Measurements from ENCODE around the gene TBX21.
"Not testable (repeated sequence)": the region's sequence is repeated elsewhere in the genome, so short reads cannot be mapped to it uniquely, and the experiment has no call there.

The TBX21 gene

DNA sequence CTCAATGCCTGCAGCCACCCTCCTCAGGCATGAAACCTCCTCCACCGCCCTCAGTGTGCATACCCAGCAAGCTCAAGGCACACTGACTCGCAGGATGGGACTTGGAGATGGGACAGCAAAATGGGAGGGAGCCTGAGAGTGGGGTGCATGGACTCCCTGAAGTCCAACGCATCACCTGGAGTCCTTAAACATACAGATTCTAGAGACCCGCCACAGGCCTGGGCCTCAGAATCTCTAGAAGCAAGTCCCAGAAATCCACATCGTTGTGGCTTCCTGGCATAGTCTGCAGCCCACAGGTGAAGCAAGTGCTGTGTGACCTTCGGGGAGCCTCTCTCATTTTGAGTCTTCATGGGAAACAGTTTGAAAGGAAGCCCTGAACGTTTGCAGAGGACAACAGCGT is 3.6 kb upstream of the TBX21 start:
- DNase-seq = no peak

DNA sequence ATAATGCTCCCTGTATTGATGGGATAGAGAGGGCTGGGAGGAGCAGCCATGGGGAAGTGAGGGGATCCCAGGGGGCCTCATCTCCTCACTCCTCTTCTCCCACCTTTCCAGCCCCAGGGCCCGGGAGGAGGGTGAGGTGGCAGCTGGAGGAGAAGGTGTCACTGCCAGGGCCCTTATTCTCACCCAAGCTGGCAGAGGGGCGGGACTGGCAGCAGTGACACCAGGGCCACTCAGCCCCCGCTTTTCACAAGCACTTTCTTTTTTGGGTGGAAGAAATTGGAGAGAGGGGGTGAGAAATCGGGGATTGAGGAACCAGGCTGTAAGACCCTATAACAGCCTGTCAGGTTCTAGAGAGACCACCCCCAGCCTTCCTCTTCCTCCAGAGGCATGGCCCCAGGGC is 2.4 kb upstream of the TBX21 start:
- no peak for DNase-seq

DNA sequence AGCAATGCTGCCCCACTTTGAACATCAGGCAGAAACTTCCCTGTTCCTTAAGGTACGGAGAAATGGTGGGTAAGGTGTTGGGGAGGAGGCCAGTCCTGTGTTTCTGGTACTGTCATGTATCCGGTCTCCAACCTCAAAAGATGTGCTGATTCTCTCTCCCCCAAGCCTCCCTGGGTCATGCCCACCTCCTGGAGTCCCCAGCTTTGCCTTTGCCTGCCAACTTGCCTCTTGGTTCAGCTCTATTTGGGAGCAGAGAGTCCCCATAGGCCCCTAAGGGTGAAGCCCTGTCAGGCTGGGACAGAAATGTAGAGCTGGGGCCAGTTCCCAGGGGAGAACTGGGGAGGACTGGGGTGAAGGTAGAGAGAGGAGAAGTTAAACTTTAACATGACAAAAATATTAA is 1.6 kb upstream of the TBX21 start:
- DNase-seq = no peak

DNA sequence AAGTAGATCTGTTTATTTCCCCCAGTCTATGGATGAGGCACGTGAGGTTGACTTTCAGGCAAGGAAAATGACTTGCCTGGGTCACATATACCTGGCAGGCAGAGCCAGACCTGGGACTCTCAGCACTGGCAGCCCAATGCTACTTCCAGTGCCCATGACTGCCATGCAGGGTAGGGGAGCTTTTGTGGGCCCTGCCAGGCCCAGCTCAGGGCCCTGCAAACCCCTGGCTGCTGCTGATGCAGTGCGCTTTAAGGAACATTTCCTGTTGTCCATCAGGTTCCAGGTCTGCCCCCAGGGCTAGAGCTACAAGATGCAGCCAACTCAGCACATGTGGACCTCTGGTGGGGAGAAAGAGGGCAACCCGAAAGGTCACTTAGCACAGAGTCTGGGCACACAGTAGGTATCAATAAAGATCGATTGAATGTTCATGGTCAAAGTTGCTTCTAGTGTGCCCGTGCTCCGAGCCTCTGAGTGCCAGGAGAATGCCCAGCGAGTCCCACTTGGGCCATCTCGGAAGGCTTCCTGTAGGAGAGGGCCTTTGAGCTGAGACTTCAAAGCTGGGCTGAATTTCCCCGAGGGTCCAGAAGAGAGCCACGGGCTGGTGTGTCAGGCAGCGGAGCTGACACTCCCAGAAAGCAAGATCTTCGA is 513 bp upstream of the TBX21 start:
- no peak for DNase-seq

DNA sequence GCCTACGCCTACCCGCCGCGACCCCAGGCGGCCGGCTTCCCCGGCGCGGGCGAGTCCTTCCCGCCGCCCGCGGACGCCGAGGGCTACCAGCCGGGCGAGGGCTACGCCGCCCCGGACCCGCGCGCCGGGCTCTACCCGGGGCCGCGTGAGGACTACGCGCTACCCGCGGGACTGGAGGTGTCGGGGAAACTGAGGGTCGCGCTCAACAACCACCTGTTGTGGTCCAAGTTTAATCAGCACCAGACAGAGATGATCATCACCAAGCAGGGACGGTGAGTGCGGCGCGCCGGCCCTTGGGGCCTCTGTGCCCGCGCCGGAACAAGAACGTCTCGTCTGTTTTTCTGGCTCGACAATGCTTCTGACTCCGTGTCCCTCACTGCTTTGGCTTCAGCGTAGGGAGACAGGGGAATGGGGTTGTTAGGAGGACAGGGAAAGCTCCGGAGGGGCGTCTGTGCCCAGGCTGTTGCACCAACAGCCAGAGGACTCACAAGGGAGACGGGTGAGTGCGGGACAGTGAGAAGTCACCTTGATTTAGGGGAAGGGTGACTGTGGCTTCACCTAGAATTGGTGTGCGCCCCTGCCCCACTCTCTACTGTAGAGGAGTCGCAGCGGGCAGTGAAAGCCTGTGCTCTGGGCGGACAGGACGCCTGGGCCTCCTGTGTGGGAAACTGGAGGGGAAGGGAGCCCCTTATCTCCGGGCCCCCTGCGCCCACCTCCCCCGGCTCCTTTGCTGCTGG is 806 bp downstream of the TBX21 start:
- DNase-seq = no peak

DNA sequence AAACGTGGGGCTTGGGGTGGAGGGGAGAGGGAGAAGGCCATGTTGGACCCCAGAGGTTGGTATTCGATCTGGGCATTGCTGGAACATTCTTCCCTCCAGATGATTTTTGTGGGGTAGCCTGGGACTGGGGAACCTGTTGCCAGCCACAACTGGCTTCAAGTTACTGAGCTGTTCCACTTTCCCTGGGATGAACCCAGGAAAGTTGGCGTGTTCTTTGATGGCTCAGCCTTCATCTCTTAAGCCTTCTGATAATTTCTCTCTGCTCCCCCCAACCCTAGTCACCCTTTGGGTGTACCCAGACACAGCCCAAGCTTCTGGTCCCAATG is 2.1 kb downstream of the TBX21 start:
- DNase-seq = no peak

DNA sequence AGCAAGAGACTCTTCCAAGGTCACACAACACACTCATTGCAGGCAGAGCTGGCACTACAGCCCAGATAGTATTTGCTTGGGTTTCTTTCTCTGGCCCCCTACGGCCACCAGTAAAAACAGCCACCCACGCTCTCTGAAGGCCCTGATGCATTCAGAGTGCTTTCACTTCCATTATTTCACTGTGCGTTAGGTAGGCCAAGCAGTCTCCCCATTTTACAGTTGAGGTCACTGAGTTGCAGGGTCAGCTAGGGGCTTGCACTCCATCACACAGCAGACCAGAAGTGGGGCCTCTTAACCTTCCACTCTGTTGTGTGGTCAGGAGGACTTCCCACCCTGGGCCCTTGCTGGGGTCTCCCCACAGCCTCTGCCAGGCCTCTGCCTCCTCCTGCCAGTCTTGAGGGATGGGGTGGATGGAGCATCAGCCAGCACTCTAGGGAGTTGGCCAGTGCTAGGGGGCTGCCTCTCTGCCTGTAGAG is 2.5 kb downstream of the TBX21 start:
- no peak for DNase-seq

DNA sequence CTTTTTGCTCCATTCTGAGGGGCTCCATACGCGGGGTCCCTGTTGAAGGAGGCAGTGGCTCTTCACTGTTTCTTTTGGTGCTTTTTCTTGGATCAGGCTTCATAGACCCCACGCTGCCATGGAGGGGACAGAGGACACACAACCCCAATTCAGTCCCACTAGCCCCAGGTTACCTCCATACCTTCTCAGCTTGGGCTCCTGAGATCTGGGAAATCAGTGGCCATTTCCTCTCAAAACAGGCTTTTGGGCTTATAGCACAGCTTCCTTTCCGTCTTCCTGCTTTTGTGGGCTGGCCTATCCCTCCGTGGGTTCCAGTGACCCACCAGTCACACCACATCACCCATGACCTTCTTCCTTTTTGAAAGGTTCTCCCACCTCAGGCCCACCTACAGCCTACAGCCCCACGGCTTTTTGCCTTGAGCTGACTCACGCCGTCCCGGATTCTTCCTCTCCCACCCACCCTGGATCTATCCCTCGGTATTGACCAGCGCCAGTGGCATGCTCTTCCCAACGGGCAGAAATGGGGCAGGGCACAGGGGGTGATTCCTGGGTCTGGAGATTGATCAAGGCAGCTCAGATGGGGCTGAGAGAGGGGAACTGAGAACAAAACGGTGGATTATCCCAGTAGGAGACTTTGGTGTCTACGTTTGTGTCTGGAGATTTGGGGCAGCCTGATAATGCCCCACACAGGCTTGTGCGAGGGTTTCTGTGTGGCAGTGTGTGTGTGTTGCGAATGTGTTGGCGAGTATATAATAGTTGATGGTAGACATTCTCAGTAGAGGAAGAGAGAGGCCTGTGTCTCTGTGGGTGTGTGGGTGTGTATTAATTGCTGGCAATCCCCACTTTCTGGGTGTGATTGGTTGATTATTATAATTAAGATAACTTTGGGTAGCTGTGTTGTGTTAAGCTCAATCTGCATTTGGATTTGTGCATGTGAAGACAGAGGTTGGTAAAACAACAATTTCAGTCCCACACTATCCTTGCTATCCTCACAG is 3.8 kb downstream of the TBX21 start:
- DNase-seq = no peak

DNA sequence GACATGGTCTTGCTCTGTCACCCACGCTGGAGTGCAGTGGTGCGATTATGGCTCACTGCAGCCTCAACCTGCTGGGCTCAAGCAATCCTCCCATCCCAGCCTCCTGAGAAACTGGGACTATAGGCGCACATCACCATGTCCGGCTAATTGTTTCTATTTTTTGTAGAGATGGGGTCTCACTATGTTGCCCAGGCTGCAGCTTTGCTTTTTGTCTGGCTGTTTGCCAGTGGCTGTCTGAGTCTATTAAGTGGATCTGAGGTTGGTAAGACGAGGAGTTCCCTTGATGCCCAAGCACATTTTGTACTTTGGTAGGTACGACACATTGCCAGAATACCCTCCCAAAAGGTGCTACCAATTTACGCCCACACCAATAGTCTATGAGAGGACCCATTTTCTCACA is 5.1 kb downstream of the TBX21 start:
- no peak for DNase-seq

DNA sequence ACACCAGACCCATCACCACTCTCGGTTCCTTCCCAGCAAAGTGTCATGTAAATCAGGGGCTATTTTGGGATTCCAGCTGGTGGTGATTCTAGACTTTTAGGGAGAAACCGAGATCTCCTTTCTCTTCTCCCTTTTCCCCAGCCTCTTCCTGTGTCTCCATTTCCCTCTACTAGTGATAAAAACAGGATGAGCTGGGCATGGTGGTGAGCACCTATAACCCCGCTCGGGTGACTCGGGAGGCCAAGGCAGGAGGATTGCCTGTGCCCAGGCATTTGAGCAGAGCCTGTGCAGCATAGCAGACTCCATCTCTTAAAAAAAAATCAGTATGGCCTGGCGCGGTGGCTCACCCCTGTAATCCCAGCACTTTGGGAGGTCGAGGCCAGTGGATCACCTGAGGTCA is 6.1 kb downstream of the TBX21 start:
- no peak for DNase-seq

DNA sequence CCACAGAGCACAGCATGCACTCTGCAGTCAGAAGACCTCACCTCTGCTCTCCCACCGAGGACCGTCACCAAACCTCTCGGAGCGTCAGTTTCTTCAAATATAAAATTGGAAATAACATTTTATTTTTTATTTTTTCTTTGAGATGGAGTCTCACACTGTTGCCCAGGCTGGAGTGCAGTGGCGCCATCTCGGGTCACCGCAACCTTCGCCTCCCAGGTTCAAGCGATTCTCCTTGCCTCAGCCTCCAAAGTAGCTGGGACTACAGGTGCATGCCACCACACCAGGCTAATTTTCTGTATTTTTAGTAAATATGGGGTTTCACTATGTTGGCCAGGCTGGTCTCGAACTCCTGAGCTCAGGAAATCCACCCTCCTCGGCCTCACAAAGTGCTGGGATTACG is 6.9 kb downstream of the TBX21 start:
- DNase-seq = not testable (repeated sequence)

DNA sequence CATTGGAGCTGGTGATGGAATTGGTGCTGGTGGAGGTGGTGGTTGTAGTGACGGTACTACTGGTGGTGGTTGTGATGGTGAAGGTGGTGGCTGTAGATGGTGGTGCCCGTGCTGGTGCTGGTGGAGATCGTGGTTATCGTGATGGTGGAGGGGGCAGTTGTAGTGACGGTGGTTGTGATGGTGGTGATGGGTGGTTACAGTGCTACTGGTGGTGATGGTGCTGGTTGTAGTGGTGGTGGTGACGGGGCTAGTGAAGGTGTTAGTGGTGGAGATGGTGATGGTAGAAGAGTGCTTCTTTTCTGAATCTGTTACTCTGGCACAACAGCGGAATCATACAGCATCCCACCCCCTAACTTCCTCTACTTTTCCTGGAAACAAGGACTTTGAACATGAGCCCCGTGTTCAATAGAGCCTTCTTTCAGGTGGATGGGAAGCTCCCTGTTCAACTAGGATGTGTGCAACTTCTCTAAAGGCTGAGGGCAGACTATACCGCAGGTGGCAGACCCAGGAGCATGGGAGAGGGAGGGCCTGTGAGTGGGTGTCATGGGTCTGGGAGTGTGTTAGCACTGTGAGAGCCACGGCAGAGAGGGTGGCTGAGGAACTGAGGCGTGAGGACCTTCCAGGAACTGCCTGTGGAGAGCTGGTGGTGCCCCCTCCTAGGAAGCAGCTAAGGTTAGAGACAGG is 8.2 kb downstream of the TBX21 start:
- no peak for DNase-seq

DNA sequence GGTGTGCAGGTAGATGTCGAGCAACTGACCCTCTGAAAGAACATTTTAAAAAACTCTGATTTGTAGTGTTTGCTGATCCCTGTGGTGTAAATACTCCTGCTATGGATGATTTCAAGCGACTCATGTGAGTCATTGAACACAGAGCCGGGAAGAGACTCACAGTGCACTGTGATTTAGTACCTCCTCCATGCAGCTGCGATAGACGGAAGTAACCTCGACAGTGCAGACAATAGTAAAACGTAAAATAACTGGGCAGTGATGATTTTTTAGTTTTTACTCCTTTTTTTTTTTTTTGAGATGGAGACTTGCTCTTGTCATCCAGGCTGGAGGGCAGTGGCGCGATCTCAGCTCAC is 8.7 kb downstream of the TBX21 start:
- no peak for DNase-seq

DNA sequence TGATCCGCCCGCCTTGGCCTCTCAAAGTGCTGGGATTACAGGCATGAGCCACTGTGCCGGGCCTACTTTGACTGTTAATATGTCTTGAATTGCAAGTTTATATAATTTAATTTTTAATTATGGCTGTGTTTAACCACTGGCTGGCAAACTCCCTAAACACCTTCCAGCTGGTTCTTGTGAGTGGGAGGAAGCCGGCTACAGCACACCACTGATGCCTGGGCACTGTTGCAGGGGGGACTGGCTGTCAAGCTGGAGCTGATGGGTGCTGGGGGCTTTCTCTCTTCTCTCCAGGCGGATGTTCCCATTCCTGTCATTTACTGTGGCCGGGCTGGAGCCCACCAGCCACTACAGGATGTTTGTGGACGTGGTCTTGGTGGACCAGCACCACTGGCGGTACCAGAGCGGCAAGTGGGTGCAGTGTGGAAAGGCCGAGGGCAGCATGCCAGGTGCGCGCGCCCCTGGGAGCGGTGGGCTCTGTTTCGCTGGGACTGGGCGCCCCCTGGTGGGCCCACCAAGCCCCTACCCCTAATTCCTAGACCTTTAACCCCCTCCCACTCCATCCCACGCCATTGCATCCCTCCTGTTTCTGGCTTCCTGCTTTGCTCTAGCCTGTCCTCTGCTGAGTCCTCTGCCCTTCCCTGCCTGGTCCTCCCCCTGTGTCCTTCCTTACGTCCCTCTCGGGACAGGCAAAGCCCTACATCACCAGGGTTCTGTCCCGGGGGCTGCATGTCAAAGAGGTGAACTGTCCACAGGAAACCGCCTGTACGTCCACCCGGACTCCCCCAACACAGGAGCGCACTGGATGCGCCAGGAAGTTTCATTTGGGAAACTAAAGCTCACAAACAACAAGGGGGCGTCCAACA is 9.5 kb downstream of the TBX21 start:
- peak in 1 of 58 donors; percentile 11 for DNase-seq

DNA sequence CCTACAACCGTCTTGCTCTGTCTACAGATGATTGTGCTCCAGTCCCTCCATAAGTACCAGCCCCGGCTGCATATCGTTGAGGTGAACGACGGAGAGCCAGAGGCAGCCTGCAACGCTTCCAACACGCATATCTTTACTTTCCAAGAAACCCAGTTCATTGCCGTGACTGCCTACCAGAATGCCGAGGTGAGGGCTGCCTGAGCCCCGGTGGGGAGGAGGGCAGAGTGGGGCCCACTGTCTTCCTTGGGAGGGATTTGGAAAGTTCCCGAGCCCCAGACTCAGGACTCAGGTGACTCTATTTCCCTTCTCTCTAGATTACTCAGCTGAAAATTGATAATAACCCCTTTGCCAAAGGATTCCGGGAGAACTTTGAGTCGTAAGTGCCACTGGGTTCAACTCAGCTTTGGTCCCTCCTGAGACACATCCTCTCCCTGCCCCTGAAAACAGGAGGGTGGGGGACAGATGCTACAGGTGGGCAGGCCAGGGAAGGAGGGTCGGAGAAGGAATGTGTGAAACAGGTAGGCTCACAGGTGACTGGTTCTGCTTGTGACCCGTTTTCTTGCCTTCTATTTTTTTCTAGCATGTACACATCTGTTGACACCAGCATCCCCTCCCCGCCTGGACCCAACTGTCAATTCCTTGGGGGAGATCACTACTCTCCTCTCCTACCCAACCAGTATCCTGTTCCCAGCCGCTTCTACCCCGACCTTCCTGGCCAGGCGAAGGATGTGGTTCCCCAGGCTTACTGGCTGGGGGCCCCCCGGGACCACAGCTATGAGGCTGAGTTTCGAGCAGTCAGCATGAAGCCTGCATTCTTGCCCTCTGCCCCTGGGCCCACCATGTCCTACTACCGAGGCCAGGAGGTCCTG is 11.4 kb downstream of the TBX21 start:
- DNase-seq = no peak

DNA sequence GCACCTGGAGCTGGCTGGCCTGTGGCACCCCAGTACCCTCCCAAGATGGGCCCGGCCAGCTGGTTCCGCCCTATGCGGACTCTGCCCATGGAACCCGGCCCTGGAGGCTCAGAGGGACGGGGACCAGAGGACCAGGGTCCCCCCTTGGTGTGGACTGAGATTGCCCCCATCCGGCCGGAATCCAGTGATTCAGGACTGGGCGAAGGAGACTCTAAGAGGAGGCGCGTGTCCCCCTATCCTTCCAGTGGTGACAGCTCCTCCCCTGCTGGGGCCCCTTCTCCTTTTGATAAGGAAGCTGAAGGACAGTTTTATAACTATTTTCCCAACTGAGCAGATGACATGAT is 12.0 kb downstream of the TBX21 start:
- no peak for DNase-seq

DNA sequence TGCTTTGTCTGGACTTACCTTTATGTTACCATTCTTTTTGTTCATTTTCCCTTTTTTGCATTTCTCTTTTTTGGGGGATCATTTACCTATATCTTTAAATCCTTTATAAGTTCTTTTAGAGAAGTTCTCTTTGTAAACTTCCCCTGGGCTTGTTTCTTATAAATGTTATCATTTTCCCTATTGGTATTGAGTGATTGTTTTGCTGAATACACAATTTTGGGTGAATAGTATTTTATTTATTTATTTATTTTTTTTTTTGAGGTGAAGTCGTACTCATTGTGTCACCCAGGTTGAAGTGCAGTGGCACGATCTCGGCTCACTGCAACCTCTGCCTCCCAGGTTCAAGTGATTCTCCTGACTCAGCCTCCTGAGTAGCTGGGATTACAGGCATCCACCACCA is 18.4 kb downstream of the TBX21 start:
- DNase-seq = no peak

DNA sequence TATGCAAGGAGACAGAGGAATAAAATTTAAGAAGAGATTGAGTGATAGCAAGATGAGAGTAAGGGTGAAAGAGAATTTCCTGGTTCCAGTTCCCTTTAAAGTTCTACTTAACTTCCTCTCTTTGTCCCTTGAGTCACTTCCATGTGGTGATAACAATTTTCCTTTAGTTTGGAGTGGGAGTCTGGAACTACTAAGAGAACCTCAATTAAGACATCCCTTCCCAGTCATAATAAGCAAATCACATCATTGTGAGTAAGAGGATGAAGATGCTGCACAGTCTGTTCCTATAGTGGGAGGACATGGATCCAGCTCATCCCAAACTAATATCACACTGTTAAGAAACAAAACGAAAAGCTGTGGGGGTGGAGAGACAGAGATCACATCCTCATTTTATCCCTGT is 24.4 kb downstream of the TBX21 start:
- DNase-seq = no peak

DNA sequence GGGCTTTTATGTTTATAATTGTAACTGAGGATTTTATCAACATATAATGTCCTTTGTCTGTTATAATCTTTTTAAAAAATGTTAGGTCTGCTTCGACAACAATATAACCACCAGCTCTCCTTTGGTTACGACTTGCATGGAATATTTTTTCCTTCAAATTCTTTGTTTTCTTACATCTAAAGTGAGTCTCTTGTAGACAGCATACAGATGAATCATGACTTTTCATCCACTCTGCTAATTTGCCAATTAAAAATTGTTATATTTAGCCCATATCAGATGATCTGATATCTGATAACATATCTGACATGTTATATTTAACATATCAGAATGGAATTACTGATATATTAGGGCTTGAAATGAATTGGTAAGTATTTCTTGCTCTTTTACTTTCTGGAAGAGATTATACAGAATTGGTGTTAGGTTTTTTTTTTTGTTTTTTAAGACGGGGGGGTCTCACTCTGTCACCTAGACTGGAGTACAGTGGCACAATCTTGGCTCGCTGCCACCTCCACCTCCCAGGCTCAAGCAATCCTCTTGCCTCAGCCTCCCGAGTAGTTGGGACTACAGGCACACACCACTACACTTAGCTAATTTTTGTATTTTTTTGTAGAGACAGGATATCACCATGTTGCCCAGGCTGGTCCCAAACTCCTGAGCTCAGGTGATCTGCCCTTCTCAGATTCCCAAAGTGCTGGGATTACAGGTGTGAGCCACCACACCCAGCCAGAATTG is 27.5 kb downstream of the TBX21 start:
- no peak for DNase-seq

Data from anterior cingulate cortex (tissue), 58 donors.